Measurements from ENCODE around the gene KRTCAP2.
"Not testable (repeated sequence)": the region's sequence is repeated elsewhere in the genome, so short reads cannot be mapped to it uniquely, and the experiment has no call there.

KRTCAP2 gene

GRCh38 chr1:155167166-155168104 is 5.7 kb downstream of the KRTCAP2 start:
- DNase-seq: peak; percentile 28 to 54

DNA sequence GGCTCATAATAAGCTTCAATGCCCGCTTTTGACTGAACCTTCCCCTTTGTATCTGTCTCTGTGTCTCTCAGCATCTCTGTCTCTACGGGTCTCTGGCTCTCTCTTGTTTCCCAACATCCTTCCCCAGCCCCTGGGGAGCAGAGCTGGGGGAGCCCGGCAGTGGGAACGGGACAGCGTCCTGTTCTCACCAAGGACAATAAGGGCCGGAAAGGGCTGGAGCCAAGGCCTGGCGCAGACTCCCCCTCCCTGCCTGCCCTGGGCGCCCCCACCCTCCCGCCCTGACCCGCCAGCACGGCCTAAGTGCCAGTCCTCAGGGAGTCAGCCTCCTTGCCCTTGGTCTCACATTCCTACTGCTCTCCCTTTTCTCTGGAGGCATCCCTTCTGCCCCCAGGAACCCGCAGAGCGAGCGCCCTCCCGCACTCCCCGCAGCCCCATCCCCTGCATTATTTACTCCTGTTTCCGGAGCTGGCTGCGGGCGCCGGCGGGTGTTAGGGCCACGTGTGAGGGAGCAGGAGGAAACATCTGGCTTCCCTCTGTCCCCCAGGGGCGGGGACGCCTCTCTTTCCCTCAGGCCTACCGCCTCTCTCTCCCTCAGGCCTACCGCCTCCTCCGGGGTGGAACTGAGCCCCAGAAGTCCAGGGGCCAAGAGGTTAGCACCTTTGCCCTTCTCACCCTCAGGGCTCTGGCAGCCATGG is 6.5 kb downstream of the KRTCAP2 start:
- no peak for DNase-seq

DNA sequence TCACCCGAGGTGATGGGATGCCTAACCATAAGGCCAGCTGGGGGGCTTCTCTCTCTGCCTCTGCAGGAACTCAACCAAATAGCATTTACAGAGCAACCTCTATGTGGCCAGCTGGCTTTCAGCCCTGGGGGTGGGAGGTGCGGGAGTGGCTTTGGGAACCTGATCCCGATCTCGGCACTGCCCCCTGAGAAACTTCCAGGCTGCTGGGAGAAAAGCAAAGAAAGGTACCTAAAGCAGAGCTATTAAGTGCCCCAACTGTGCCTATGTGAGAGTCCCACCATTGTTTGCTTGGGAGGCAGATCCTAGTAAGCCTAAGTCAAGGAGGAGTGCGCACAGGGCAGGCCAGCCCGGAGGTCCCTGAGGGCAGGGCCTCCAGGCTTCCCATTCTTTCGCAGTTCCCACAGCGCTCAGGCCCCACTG is 7.0 kb downstream of the KRTCAP2 start:
- DNase-seq: no peak

GRCh38 chr1:155164625-155165024 is 8.5 kb downstream of the KRTCAP2 start:
- DNase-seq: not testable (repeated sequence)

DNA sequence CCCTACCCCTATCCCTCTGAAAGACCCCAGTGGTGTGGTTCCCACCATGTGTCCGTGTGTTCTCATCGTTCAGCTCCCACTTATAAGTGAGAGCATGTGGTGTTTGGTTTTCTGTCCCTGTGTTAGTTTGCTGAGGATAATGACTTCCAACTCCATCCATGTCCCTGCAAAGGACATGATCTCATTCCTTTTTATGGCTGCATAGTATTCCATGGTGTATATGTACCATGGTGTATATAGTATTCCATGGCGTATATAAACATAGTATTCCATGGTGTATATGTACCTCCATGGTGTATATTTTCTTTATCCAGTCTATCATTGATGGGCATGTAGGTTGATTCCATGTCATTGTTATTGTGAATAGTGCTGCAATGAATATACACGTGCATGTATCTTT is 9.3 kb downstream of the KRTCAP2 start:
- not testable (repeated sequence) for DNase-seq

- DNase-seq: not testable (repeated sequence)
Measured at GRCh38 chr1:155162631-155163030, 10.5 kb downstream of the KRTCAP2 start.

GRCh38 chr1:155160128-155160527 is 13.0 kb downstream of the KRTCAP2 start:
- no peak for DNase-seq

DNA sequence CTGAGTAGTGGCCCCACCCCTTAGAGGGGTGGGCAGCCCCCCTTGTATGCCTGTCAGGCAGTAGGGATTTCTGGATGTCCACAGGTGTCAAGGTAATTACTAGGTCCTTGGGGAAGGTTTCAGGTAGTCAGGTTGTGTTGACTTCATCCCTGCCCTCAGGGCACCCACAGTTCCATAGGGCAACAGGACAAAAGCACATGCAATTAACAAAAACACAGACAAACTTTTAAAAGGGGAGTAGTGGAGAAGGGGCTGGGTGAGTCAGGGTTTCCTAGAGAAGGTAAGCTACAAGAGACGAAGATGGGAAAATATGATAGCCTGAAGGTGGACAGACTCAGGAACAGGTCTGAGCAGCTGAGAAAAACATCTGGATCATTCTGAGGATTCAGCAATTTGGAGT is 14.1 kb downstream of the KRTCAP2 start:
- DNase-seq: no peak

- not testable (repeated sequence) for DNase-seq
Measured at GRCh38 chr1:155155996-155156643, 17.0 kb downstream of the KRTCAP2 start.

DNA sequence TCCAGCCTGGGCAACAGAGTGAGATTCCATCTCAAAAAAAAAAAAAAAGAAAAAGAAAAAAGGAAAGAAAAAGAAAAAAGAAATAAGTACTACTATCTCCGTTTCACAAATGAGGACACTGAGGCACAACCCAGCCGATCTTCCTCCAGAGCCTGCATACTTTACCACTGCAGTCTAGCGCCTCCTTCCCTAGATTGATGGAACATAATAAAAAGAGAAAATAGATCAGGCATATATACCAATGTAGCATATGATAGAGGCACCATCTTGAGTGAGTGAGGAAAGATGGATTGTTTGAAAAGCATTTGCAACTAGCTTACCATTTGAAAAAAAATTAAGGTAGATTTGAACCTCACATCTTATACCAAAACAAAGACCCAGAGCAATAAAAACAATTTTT is 27.6 kb downstream of the KRTCAP2 start:
- DNase-seq: no peak

DNA sequence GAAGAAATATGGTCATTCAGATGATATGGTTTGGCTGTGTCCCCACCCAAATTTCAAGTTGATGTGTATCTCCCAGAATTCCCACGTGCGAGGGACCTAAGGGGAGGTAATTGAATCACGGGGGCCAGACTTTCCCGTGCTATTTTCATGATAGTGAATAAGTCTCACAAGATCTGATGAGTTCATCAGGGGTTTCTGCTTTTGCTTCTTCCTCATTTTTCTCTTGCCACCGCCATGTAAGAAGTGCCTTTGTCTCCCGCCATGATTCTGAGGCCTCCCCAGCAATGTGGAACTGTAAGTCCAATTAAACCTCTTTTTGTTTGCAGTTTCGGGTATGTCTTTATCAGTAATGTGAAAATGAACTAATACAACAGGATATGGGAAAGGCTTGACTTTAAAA is 31.4 kb downstream of the KRTCAP2 start:
- DNase-seq: no peak

DNA sequence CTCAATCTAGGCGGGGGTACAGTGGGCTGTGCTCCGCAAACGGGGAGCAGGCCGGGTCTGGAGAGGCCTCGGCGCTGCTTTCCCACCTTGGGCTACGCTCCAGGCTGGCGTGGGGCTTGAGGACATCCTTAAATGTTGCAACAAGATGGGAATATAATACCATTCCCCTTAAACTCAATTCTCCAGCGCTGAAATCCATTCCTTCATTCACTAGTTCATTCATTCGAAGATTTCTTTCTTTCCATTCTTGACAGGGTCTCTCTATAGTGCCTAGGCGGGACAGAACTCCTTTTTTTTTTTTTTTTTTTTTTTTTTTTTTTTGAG is 32.5 kb downstream of the KRTCAP2 start:
- no peak for DNase-seq

DNA sequence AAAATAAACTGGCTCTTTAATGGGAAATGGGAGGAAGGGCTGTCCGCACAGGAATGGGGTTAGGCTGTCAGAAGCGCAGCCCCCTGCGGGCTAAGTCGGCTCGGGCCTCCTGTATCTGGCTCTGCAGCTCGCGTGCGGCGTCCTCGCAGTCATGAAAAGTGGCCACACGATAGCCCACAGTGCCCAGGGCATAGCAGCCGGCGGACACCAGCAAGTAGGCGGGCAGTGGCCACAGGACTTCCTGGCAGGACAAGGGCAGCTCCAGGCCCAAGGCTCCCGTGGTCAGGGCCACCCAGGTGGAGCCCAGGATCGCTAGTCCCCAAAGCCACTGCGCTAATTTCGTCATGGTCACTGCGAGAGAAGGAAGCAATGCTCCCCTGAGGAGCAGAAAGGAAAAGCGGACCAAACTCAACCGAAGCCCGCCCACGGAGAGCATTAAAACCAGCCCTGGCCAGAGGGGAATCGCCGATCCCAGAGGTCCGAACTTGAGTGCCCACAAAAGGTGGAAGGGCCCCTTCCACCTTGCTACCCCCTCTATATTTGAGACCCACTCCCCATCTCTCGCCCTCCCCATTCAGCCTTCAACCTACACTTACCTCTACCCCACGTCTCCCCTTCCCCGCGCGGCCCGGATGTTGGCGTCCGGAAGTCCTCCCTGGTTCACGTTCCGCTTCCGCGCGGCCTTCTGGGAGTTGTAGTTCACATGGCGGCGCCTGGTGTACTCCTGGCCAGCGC is 33.0 kb downstream of the KRTCAP2 start, which contains the start of gene DPM3:
DPM3 (minus strand) TSS at position 637 of the 735 bp plus-strand sequence; CDS start at position 346, 291 bp downstream.
- DNase-seq: peak; percentile 13 to 49

- no peak for DNase-seq
Measured at GRCh38 chr1:155137154-155137949, 35.8 kb downstream of the KRTCAP2 start.

DNA sequence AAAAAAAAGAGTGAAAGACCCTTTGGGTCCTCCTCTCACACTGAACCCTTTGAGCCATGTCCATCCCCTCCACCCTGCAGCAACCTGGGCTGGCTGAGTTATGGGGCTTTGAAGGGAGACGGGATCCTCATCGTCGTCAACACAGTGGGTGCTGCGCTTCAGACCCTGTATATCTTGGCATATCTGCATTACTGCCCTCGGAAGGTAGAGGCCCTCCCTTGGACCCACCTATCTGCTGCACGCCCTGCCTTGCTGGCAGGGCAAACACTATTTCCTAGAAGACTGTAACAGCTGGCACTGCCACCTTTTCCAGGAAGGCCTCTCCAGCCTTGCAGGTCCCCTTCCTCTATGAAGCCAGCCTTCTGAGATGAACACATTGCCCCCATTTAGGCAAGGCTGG is 36.4 kb downstream of the KRTCAP2 start:
- no peak for DNase-seq

DNA sequence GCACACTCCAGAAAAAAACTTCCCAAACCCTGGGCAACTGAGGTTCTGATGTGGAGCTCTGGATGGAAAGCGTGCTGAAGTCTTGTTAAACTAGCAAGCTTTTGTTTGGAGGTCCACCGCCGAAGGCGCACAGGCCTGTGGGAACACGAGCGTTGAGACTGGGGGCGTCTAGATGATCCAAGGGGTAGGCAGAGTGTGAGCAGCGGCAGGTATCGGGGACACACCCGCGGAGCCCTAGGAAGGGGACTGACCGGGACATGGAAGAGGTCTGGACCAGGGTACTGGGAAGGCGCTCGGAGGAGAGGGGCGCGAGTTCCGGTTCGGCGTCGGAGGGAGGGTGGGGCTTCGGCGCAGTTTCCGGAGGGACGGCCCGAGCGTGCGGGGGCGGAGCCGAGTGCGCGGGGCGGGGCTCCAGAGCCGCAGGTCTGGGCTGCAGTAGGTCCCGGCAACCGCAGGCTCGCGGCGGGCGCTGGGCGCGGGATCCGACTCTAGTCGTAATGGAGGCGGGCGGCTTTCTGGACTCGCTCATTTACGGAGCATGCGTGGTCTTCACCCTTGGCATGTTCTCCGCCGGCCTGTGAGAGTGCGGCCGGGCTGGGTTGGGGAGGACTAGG is 37.6 kb downstream of the KRTCAP2 start, which contains the start of gene SLC50A1:
SLC50A1 (plus strand) TSS at position 438 of the 614 bp plus-strand sequence; CDS start at position 498, 60 bp downstream.
- peak; percentile 54 to 79 for DNase-seq

DNA sequence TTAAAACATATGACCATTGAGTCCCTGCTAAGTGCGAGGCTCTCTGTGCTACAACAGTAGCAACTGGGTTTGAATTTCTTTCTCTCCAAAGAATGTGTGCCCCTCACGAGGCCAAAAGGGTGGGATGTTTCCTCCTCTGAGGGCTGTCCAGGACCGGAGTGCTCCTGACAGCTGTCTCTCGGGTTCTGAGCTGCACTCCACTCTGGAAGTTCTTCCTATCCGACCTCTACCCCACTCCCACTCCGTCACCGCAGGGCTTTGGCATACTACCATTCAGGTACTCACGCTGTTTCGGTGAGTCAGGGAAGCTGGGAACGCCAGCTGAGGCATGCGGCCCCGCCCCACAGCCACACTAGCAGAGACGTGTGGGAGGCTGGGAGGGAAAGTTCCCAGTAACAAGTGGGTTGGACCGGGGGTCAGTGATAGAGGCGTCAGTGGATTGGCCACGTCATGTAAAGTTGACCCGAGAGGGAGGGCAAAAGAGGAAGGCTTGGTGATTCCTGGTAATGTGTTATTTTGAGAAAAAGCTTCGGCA is 38.2 kb downstream of the KRTCAP2 start:
- DNase-seq: peak; percentile 89 to 92

- no peak for DNase-seq
Measured at GRCh38 chr1:155134322-155134721, 38.8 kb downstream of the KRTCAP2 start.

- DNase-seq: no peak
Measured at GRCh38 chr1:155133799-155134281, 39.3 kb downstream of the KRTCAP2 start.

- no peak for DNase-seq
Measured at GRCh38 chr1:155131856-155132255, 41.2 kb downstream of the KRTCAP2 start.

- DNase-seq: no peak
Measured at GRCh38 chr1:155131285-155131684, 41.8 kb downstream of the KRTCAP2 start.

All from SW 1271 (cell line).